Stimulated activated naive CD8-positive, alpha-beta T cell treated with anti-CD3 and anti-CD28 coated beads, Interleukin-15, amount 100 ng/mL, for 72 hours (primary cell): Measurements from ENCODE around the gene GARRE1.
A peak's percentile ranks its signal among the peaks of the same experiment; 100 is the strongest.

Experiments
- ATAC-seq: fragments of 150-1000 bp; cut with Tn5 transposase; 2 replicates; pipeline ENCODE4 v1.10.0; 2021; ENCODE audit warnings: mild to moderate bottlenecking, moderate library complexity
- DNase-seq, 2 donors: peaks; one replicate each; pipeline ENCODE4 v3.0.0; 2021 to 2022
- H3K27ac Mint-ChIP-seq, 2 donors: one replicate each; pipeline ENCODE4 v1.8.0; 2022; ENCODE audit warnings: mild to moderate bottlenecking in 2 of 2, mixed read lengths in 2 of 2, moderate library complexity in 2 of 2
- H3K27me3 Mint-ChIP-seq: one replicate; pipeline ENCODE4 v1.8.0; 2022; ENCODE audit warnings: mixed read lengths
- H3K4me1 Mint-ChIP-seq: one replicate; pipeline ENCODE4 v1.8.0; 2022; ENCODE audit warnings: mild to moderate bottlenecking, mixed read lengths
- H3K4me3 Mint-ChIP-seq, 2 donors: one replicate each; pipeline ENCODE4 v1.8.0; 2022; ENCODE audit warnings: mild to moderate bottlenecking in 2 of 2, mixed read lengths in 2 of 2, moderate library complexity in 1 of 2
- H3K9me3 Mint-ChIP-seq, 2 donors: one replicate each; pipeline ENCODE4 v1.8.0; 2022; ENCODE audit warnings: mixed read lengths in 2 of 2

GARRE1 gene

GRCh38 chr19:34224996-34225658 is 29.2 kb upstream of the GARRE1 start:
- peak; percentile 85 for ATAC-seq
- H3K4me3 Mint-ChIP-seq: peak overlapping the region; percentile 4 to 39
- H3K4me1 Mint-ChIP-seq: peaks cover 50% of the 10 kb centered on the region

GRCh38 chr19:34225659-34226015 is 28.7 kb upstream of the GARRE1 start:
- DNase-seq: no peak
- Mint-ChIP-seq H3K9me3 (no peaks in the 10 kb centered on the region), H3K4me3 (peak overlapping the region; percentile 4 to 44), H3K4me1 (peaks cover 46% of the 10 kb centered on the region), H3K27me3 (no peaks in the 10 kb centered on the region), H3K27ac (no peak overlapping the region)
- ATAC-seq: peak; percentile 31

More at GRCh38 chr19:34224996-34225658, 29.2 kb upstream of the GARRE1 start:
- Mint-ChIP-seq H3K9me3 (no peaks in the 10 kb centered on the region), H3K27ac (peak overlapping the region; percentile 37 to 77), H3K27me3 (no peaks in the 10 kb centered on the region)
- DNase-seq: no peak

GRCh38 chr19:34226036-34226435 is 28.3 kb upstream of the GARRE1 start:
- no peaks in the 10 kb centered on the region for H3K27me3 Mint-ChIP-seq
- peak in 1 of 2 donors; percentile 9 for DNase-seq
- peaks cover 48% of the 10 kb centered on the region for H3K4me1 Mint-ChIP-seq
- peak overlapping the region; percentile 4 to 44 for H3K4me3 Mint-ChIP-seq
- ATAC-seq: peak; percentile 80
- H3K9me3 Mint-ChIP-seq: no peaks in the 10 kb centered on the region
- peak overlapping the region in 1 of 2 donors; percentile 84 for H3K27ac Mint-ChIP-seq

GRCh38 chr19:34228347-34228746 is 26.0 kb upstream of the GARRE1 start:
- H3K27me3 Mint-ChIP-seq: no peaks in the 10 kb centered on the region
- no peak for DNase-seq
- no peak for ATAC-seq
- H3K9me3 Mint-ChIP-seq: no peaks in the 10 kb centered on the region
- H3K4me1 Mint-ChIP-seq: peaks cover 65% of the 10 kb centered on the region
- H3K27ac Mint-ChIP-seq: no peak overlapping the region
- no peak overlapping the region for H3K4me3 Mint-ChIP-seq

GRCh38 chr19:34228762-34229161 is 25.6 kb upstream of the GARRE1 start:
- DNase-seq (no peak), ATAC-seq (no peak)
- no peaks in the 10 kb centered on the region for H3K27me3 Mint-ChIP-seq
- H3K4me1 Mint-ChIP-seq: peaks cover 61% of the 10 kb centered on the region
- H3K27ac Mint-ChIP-seq: peak overlapping the region in 1 of 2 donors; percentile 8
- H3K9me3 Mint-ChIP-seq: no peaks in the 10 kb centered on the region
- H3K4me3 Mint-ChIP-seq: no peak overlapping the region

- peaks cover 56% of the 10 kb centered on the region for H3K4me1 Mint-ChIP-seq
- H3K27me3 Mint-ChIP-seq: no peaks in the 10 kb centered on the region
- no peak for DNase-seq
- H3K9me3 Mint-ChIP-seq: no peaks in the 10 kb centered on the region
- H3K27ac Mint-ChIP-seq: no peak overlapping the region
- no peak overlapping the region for H3K4me3 Mint-ChIP-seq
- no peak for ATAC-seq
Measured at GRCh38 chr19:34229721-34230120, 24.6 kb upstream of the GARRE1 start.

- no peak for ATAC-seq
- Mint-ChIP-seq H3K27ac (no peak overlapping the region), H3K27me3 (no peaks in the 10 kb centered on the region)
Measured at GRCh38 chr19:34230820-34231219, 23.5 kb upstream of the GARRE1 start.

GRCh38 chr19:34231439-34231838 is 22.9 kb upstream of the GARRE1 start:
- ATAC-seq: no peak
- no peaks in the 10 kb centered on the region for H3K27me3 Mint-ChIP-seq
- H3K4me3 Mint-ChIP-seq: no peak overlapping the region
- no peaks in the 10 kb centered on the region for H3K9me3 Mint-ChIP-seq
- no peak for DNase-seq
- no peak overlapping the region for H3K27ac Mint-ChIP-seq
- peaks cover 39% of the 10 kb centered on the region for H3K4me1 Mint-ChIP-seq

More at GRCh38 chr19:34230820-34231219, 23.5 kb upstream of the GARRE1 start:
- Mint-ChIP-seq H3K9me3 (no peaks in the 10 kb centered on the region), H3K4me3 (no peak overlapping the region), H3K4me1 (peaks cover 45% of the 10 kb centered on the region)
- no peak for DNase-seq

GRCh38 chr19:34232566-34233481 is 21.5 kb upstream of the GARRE1 start:
- peak overlapping the region; percentile 31 to 51 for H3K27ac Mint-ChIP-seq
- DNase-seq: peak; percentile 30 to 47

GRCh38 chr19:34235425-34235940 is 18.9 kb upstream of the GARRE1 start:
- Mint-ChIP-seq H3K27ac (no peak overlapping the region), H3K27me3 (no peaks in the 10 kb centered on the region), H3K4me3 (no peak overlapping the region), H3K4me1 (peaks cover 26% of the 10 kb centered on the region), H3K9me3 (no peaks in the 10 kb centered on the region)
- no peak for ATAC-seq
- no peak for DNase-seq

More at GRCh38 chr19:34232566-34233481, 21.5 kb upstream of the GARRE1 start:
- peaks cover 26% of the 10 kb centered on the region for H3K4me1 Mint-ChIP-seq
- ATAC-seq: peak; percentile 93
- no peaks in the 10 kb centered on the region for H3K9me3 Mint-ChIP-seq
- H3K4me3 Mint-ChIP-seq: peak overlapping the region; percentile 49 to 81
- no peaks in the 10 kb centered on the region for H3K27me3 Mint-ChIP-seq

- peak overlapping the region in 1 of 2 donors; percentile 1 for H3K27ac Mint-ChIP-seq
- ATAC-seq: no peak
- H3K9me3 Mint-ChIP-seq: no peaks in the 10 kb centered on the region
- H3K27me3 Mint-ChIP-seq: no peaks in the 10 kb centered on the region
- no peak overlapping the region for H3K4me3 Mint-ChIP-seq
- peaks cover 21% of the 10 kb centered on the region for H3K4me1 Mint-ChIP-seq
- DNase-seq: no peak
Measured at GRCh38 chr19:34236035-34236987, 18.0 kb upstream of the GARRE1 start.

GRCh38 chr19:34237283-34237682 is 17.1 kb upstream of the GARRE1 start:
- ATAC-seq: no peak
- no peak for DNase-seq
- H3K27me3 Mint-ChIP-seq: no peaks in the 10 kb centered on the region
- H3K9me3 Mint-ChIP-seq: no peaks in the 10 kb centered on the region
- H3K4me3 Mint-ChIP-seq: no peak overlapping the region
- H3K4me1 Mint-ChIP-seq: peaks cover 11% of the 10 kb centered on the region
- peak overlapping the region in 1 of 2 donors; percentile 51 for H3K27ac Mint-ChIP-seq

GRCh38 chr19:34237939-34238338 is 16.4 kb upstream of the GARRE1 start:
- H3K9me3 Mint-ChIP-seq: no peaks in the 10 kb centered on the region
- no peak overlapping the region for H3K4me3 Mint-ChIP-seq
- DNase-seq: no peak
- peaks cover 4% of the 10 kb centered on the region for H3K4me1 Mint-ChIP-seq
- peak overlapping the region in 1 of 2 donors; percentile 51 for H3K27ac Mint-ChIP-seq
- ATAC-seq: no peak
- H3K27me3 Mint-ChIP-seq: no peaks in the 10 kb centered on the region

GRCh38 chr19:34241513-34242337 is 12.6 kb upstream of the GARRE1 start:
- Mint-ChIP-seq H3K27ac (peak overlapping the region in 1 of 2 donors; percentile 71), H3K27me3 (no peaks in the 10 kb centered on the region), H3K9me3 (no peaks in the 10 kb centered on the region), H3K4me3 (no peak overlapping the region), H3K4me1 (no peaks in the 10 kb centered on the region)
- DNase-seq (no peak), ATAC-seq (no peak)
